ENCODE data around the gene PTCH2.
"Not testable (repeated sequence)": the region's sequence is repeated elsewhere in the genome, so short reads cannot be mapped to it uniquely, and the experiment has no call there.

Gene PTCH2

GRCh38 chr1:44819608-44820327 lies 23.3 kb downstream of the PTCH2 start:
- H3K4me3 ChIP-seq (replicated peaks in 1 of 2; ENCODE audit: low read depth in 2 of 2, low read length in 2 of 2), result peak overlapping the region; percentile 46 to 51
- peak; percentile 94 to 96 for DNase-seq (ENCODE audit: low read depth in 2 of 2)
- TF ChIP-seq CTCF (IDR thresholded peaks at IDR 0.05; ENCODE audit: low read depth, low read length), result no peak

GRCh38 chr1:44819196-44819607 lies 23.9 kb downstream of the PTCH2 start:
- H3K4me3 ChIP-seq (replicated peaks in 1 of 2; ENCODE audit: low read depth in 2 of 2, low read length in 2 of 2), result peak overlapping the region; percentile 4 to 25
- TF ChIP-seq CTCF (IDR thresholded peaks at IDR 0.05; ENCODE audit: low read depth, low read length), result no peak
- DNase-seq (ENCODE audit: low read depth in 2 of 2), result no peak

- no peak for TF ChIP-seq CTCF (IDR thresholded peaks at IDR 0.05; ENCODE audit: low read depth, low read length)
- no peak for DNase-seq (ENCODE audit: low read depth in 2 of 2)
- no peak overlapping the region for H3K4me3 ChIP-seq (replicated peaks in 1 of 2; ENCODE audit: low read depth in 2 of 2, low read length in 2 of 2)
These were observed 25.1 kb downstream of the PTCH2 start for GRCh38 chr1:44817771-44818495.

GRCh38 chr1:44817307-44817706 lies 25.7 kb downstream of the PTCH2 start:
- no peak overlapping the region for H3K4me3 ChIP-seq (replicated peaks in 1 of 2; ENCODE audit: low read depth in 2 of 2, low read length in 2 of 2)
- TF ChIP-seq CTCF (IDR thresholded peaks at IDR 0.05; ENCODE audit: low read depth, low read length), result no peak
- no peak for DNase-seq (ENCODE audit: low read depth in 2 of 2)

GRCh38 chr1:44815926-44816325 lies 27.1 kb downstream of the PTCH2 start:
- H3K4me3 ChIP-seq (replicated peaks in 1 of 2; ENCODE audit: low read depth in 2 of 2, low read length in 2 of 2); DNase-seq (ENCODE audit: low read depth in 2 of 2): not testable (repeated sequence)

- DNase-seq (ENCODE audit: low read depth in 2 of 2), result no peak
- TF ChIP-seq CTCF (IDR thresholded peaks at IDR 0.05; ENCODE audit: low read depth, low read length), result no peak
- H3K4me3 ChIP-seq (replicated peaks in 1 of 2; ENCODE audit: low read depth in 2 of 2, low read length in 2 of 2), result no peak overlapping the region
These were observed 30.1 kb downstream of the PTCH2 start for GRCh38 chr1:44812822-44813543.

GRCh38 chr1:44811234-44811633 lies 31.8 kb downstream of the PTCH2 start:
- peak overlapping the region in 1 of 2 donors; percentile 2 for H3K4me3 ChIP-seq (replicated peaks in 1 of 2; ENCODE audit: low read depth in 2 of 2, low read length in 2 of 2)
- no peak for TF ChIP-seq CTCF (IDR thresholded peaks at IDR 0.05; ENCODE audit: low read depth, low read length)
- no peak for DNase-seq (ENCODE audit: low read depth in 2 of 2)

GRCh38 chr1:44810762-44811105 lies 32.3 kb downstream of the PTCH2 start:
- not testable (repeated sequence) for H3K4me3 ChIP-seq (replicated peaks in 1 of 2; ENCODE audit: low read depth in 2 of 2, low read length in 2 of 2); DNase-seq (ENCODE audit: low read depth in 2 of 2)
